Keratinocyte (primary cell): Measurements from ENCODE around the gene CCDC137.

Experiments used
- CTCF ChIP-seq, 3 experiments: IDR thresholded peaks in 1 of 3; conservative IDR thresholded peaks in 1 of 3; optimal IDR thresholded peaks in 1 of 3; 2 replicates in 2 of 3; 3 replicates in 1 of 3; pipeline versions ENCODE3 to v1.5.1; 2011; ENCODE audit warnings: low read length in 3 of 3, mild to moderate bottlenecking in 3 of 3, moderate library complexity in 2 of 3, control low read depth in 1 of 3, inconsistent platforms in 1 of 3; ENCODE audit not compliant: insufficient read depth in 2 of 3; ENCODE audit errors: extremely low read depth in 1 of 3
- EZH2 ChIP-seq: IDR thresholded peaks from one replicate; pipeline ENCODE4 v1.6.1; 2012; ENCODE audit warnings: inconsistent platforms, mild to moderate bottlenecking, low read length, moderate library complexity

GRCh38 chr17:81690066-81690465 lies 23.5 kb downstream of the CCDC137 start:
- TF ChIP-seq CTCF (optimal IDR thresholded peaks at IDR 0.05 in 1 of 3, IDR thresholded peaks at IDR 0.05 in 1 of 3, conservative IDR thresholded peaks at IDR 0.05 in 1 of 3; ENCODE audit: extremely low read depth in 1 of 3, insufficient read depth in 2 of 3, low read length in 3 of 3) (no peak), EZH2 (no peak)
